Activated CD4-positive, alpha-beta memory T cell treated with anti-CD3 and anti-CD28 coated beads for 36 hours (primary cell): ENCODE results near the gene UPF2. TPM values are rescaled to one million over a fixed set of nuclear protein-coding genes. Genes with fewer than 3 reads are reported as not detected.

Source experiments
- CTCF ChIA-PET: fragments of 350-600 bp; sonication (Branson Sonifier 250); formaldehyde crosslinking; loops from one replicate; lab custom pipeline; 2021; ENCODE audit warnings: antibody characterized with exemption, inconsistent platforms; lab: Charles Lee
- POLR2A ChIA-PET: fragments of 350-600 bp; sonication (Branson Sonifier 250); formaldehyde crosslinking; loops from one replicate; lab custom pipeline; 2021; ENCODE audit warnings: antibody characterized with exemption; lab: Charles Lee
- DNase-seq: peaks from one replicate; pipeline ENCODE4 v3.0.0-alpha.2; 2020
- H3K27ac Mint-ChIP-seq: one replicate; pipeline ENCODE4 v1.8.0; 2021; ENCODE audit warnings: mixed read lengths
- H3K27me3 Mint-ChIP-seq: one replicate; pipeline ENCODE4 v1.8.0; 2021; ENCODE audit warnings: mixed read lengths
- H3K36me3 Mint-ChIP-seq: one replicate; pipeline ENCODE4 v1.8.0; 2021; ENCODE audit warnings: mixed read lengths
- H3K4me1 Mint-ChIP-seq: one replicate; pipeline ENCODE4 v1.8.0; 2021; ENCODE audit warnings: low read depth, mixed read lengths
- H3K4me3 Mint-ChIP-seq: one replicate; pipeline ENCODE4 v1.8.0; 2021; ENCODE audit warnings: mild to moderate bottlenecking, mixed read lengths
- H3K9me3 Mint-ChIP-seq: one replicate; pipeline ENCODE4 v1.8.0; 2021; ENCODE audit warnings: mixed read lengths
- intact Hi-C: fragments of 100-400 bp; cut with micrococcal nuclease; formaldehyde crosslinking; loops from one replicate; pipeline ENCODE4 v1.15.1; 2023
- total RNA-seq, 2 experiments: library from RNA; stranded (reverse); gene quantifications; one replicate each; pipeline ENCODE4 v1.2.3, GENCODE V29; 2021

UPF2 gene
- total RNA-seq, 2 experiments from 2014 or later = 29.5 to 32.0 TPM

DNA sequence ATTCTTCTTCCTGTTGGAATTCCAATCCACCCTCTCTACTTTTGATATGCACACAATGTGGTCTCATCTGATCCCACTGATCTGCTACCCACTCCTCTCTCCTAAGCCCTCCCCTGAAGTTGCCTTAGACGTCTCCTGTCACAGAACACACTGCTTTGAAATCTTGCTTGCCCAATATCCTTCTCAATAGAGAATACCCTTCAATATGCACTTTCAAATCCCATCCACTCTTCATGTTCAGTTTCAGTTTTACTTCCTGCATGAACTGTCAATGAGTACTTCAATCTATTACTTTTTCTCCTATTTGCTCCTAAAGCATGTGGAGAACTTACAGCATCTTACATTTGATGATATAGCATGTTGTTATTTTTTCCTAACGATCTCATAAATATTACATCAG, 93.5 kb downstream of the UPF2 start:
- H3K9me3 Mint-ChIP-seq = no peaks in the 10 kb centered on the region
- ChIA-PET POLR2A (no interaction called here), CTCF (no interaction called here)
- no peak overlapping the region for H3K4me3 Mint-ChIP-seq
- H3K27me3 Mint-ChIP-seq = no peaks in the 10 kb centered on the region
- peaks cover 26% of the 10 kb centered on the region for H3K36me3 Mint-ChIP-seq
- DNase-seq = no peak
- H3K4me1 Mint-ChIP-seq = peaks cover 4% of the 10 kb centered on the region
- H3K27ac Mint-ChIP-seq = no peak overlapping the region
- intact Hi-C loops = no loop called here

DNA sequence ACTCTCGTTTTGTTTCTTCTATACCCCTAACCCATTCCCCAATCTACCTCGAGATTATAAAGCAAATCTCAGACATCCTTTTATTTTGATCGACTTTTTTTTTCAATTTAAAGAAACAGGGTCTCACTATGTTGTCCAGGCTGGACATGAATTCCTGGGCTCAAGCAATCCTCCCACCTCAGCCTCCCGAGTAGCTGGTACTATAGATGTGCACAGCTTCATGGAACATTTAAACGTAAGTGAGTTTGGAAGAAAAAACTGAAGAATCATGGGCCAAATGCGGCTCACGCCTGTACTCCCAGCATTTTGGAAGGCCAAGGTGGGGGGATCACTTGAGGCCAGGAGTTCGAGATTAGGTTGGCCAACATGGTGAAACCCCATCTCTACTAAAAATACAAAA, 96.0 kb downstream of the UPF2 start:
- Mint-ChIP-seq H3K4me1 (peaks cover 4% of the 10 kb centered on the region), H3K27me3 (no peaks in the 10 kb centered on the region), H3K4me3 (no peak overlapping the region), H3K36me3 (peaks cover 33% of the 10 kb centered on the region), H3K27ac (no peak overlapping the region), H3K9me3 (no peaks in the 10 kb centered on the region)
- CTCF ChIA-PET = no interaction called here
- intact Hi-C loops = no loop called here
- POLR2A ChIA-PET = no interaction called here
- no peak for DNase-seq

DNA sequence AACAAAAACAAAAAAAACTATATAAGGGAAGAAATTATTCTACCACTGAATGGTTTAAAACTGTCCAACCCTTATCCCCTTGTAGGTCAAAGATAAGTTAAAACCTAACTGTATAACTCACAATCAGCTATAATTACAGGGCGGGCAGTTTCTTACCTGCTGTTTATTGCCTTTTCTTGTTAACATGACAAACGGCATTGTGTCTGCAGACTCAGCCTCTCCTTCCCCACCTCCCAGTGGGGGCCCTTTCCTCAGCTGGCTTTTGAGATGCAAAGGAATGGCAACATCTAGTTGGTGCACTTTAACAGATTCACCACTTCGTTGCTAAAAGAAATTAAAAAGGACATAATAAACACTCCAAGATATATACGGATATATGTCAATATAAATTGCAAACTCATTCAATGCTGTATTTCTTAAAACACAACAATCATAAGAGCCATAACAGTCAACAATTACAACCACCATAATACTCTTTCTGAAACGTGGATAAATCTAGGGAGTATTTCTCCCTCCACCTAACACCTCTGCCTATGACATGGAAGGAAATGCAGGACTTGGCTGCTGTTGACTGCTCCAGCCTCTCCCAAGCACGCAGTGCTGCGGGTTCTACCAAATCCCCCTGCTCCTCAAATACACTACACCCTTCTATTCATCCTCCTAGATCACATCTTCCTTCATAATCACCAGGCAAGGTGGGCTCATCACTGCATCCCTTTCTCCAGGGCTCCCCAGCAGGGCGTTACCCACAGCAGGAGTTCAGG, 106.0 kb downstream of the UPF2 start:
- DNase-seq = no peak
- ChIA-PET CTCF (interaction anchor here (0.8 to 1.1 kb wide), 2 partner anchors 49 to 138 kb away, joined by 3 read pairs; no protein-coding TSS in a partner anchor), POLR2A (no interaction called here)
- Mint-ChIP-seq H3K27me3 (no peaks in the 10 kb centered on the region), H3K27ac (no peak overlapping the region), H3K36me3 (peaks cover 7% of the 10 kb centered on the region), H3K4me3 (no peak overlapping the region), H3K9me3 (no peaks in the 10 kb centered on the region), H3K4me1 (no peaks in the 10 kb centered on the region)
- intact Hi-C loops = no loop called here

DNA sequence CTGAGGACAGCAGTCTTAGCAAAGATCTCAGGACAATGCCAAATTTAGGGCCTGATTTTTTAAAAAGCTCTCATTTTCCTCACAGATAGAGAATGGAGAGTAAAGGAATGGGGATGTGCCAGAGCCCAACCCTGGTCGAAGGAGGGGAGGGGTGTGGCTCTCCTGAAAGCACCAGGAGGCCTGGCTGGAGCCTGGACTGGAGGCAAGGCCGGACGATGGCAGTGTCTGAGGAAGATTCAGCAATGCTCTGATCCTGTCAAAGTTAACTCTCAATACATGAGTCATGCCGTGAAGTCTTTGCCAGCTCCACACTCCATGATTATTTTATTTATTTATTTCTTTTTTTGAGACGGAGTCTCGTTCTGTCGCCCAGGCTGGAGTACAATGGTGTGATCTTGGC, 108.3 kb downstream of the UPF2 start:
- no peak overlapping the region for H3K4me3 Mint-ChIP-seq
- no peak for DNase-seq
- H3K9me3 Mint-ChIP-seq = no peaks in the 10 kb centered on the region
- H3K27ac Mint-ChIP-seq = no peak overlapping the region
- H3K36me3 Mint-ChIP-seq = peaks cover 22% of the 10 kb centered on the region
- CTCF ChIA-PET = no interaction called here
- POLR2A ChIA-PET = no interaction called here
- intact Hi-C loops = no loop called here
- no peaks in the 10 kb centered on the region for H3K27me3 Mint-ChIP-seq
- no peaks in the 10 kb centered on the region for H3K4me1 Mint-ChIP-seq

DNA sequence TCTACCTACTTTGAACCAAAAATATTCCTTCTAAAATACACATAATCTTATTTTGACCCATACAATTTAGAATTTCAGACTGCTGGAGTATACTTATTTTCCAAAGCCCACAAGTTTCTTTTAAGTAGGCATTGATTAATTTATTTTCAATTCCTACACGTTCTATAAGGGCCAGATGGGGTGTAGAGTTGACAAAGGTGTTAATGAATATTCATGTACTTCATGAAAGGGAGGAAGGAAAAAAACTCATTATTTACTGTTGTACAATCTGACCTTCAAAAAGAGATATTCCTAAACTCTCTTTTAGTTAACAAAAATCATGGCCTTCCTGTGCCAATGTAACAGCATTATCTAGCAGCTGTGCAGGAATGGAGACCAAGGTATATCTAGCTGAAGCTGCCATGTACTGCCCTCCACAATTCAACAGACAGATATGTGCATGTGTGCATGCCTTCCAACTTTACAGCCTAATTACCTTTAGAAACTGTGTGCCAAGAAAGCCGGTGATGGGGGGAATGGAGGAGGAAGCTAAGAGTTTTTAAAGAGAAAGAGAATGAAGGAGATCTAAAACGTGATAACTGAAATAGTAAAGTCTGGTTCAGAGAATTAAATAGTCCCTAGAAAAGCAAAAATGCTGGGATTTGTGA, 108.9 kb downstream of the UPF2 start:
- ChIA-PET CTCF (no interaction called here), POLR2A (no interaction called here)
- intact Hi-C loops = no loop called here
- Mint-ChIP-seq H3K27me3 (no peaks in the 10 kb centered on the region), H3K9me3 (no peaks in the 10 kb centered on the region), H3K36me3 (peaks cover 27% of the 10 kb centered on the region), H3K4me3 (no peak overlapping the region), H3K27ac (no peak overlapping the region), H3K4me1 (no peaks in the 10 kb centered on the region)
- no peak for DNase-seq

DNA sequence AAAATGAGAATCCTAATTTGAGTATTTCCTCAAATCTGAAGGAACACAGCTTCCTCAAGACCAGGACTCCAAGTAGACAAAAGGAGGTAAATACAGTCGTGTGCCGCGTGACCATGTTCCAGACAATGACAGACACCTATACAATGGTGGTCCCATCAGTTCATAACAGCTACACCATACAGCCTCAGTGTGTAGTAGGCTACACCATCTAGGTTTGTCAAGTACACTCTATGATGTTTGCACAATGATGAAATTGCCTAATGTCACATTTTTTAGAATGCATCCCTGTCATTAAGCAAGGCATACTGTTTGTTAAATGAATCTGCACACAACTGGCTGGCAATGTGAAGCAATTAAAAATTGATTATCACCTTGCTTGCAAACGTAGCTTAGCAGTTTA, 111.6 kb downstream of the UPF2 start:
- POLR2A ChIA-PET = no interaction called here

DNA sequence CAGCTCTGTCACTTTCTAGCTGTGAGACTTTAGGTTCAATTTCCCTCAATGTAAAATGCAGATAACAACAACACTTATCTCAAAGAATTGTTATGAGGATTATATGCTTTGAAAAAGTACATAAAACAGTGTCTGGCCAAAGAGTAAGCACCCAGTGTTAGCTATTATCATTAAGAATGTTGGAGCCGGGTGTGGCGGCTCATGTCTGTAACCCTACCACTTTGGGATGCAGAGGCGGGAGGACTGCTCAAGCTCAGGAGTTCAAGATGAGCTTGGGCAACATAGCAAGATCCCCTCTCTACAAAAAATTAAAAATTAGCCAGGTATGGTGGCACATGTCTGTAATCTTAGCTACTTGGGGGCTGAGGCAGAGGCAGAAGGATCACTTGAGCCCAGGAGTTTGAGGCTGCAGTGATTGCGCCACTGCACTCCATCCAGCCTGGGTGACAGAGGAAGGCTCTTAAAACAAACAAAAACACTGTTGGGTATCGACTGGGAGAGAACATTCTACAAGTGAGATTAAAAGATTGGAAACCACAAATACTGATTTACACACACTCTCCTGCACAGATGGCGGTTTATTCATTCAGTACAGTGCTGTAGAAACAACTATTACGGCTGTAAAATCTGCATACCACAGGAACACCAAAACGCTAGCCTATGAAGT, 112.2 kb downstream of the UPF2 start:
- ChIA-PET CTCF (interaction anchor here (0.7 kb wide), 1 partner anchor 95 kb away, joined by 3 read pairs; no protein-coding TSS in a partner anchor), POLR2A (no interaction called here)
- no peak overlapping the region for H3K4me3 Mint-ChIP-seq
- no peaks in the 10 kb centered on the region for H3K4me1 Mint-ChIP-seq
- H3K36me3 Mint-ChIP-seq = peaks cover 42% of the 10 kb centered on the region
- no peaks in the 10 kb centered on the region for H3K27me3 Mint-ChIP-seq
- intact Hi-C loops = no loop called here
- no peak for DNase-seq
- no peak overlapping the region for H3K27ac Mint-ChIP-seq
- no peaks in the 10 kb centered on the region for H3K9me3 Mint-ChIP-seq

More for the DNA sequence above, 111.6 kb downstream of the UPF2 start:
- Mint-ChIP-seq H3K27me3 (no peaks in the 10 kb centered on the region), H3K4me3 (no peak overlapping the region), H3K9me3 (no peaks in the 10 kb centered on the region), H3K27ac (no peak overlapping the region), H3K4me1 (no peaks in the 10 kb centered on the region), H3K36me3 (peaks cover 42% of the 10 kb centered on the region)
- no peak for DNase-seq
- intact Hi-C loops = no loop called here
- CTCF ChIA-PET = no interaction called here

DNA sequence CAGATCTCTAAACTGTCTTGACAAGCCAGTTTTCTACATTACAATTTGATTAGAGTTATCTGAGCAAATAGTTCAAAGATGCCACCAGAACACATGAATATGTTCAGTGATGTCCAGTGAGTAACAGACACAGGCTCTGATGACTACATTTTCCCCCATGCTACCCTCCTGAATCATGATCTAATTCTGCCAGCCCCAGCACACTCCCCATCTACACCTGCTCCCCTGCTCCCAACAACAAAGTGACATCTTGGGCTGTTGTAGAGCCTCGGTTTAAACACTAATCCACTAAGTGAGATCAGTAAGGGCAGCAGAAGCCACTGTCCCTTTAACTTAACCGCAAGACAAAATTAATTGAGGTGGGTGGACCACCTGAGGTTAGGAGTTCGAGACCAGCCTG, 114.9 kb downstream of the UPF2 start:
- H3K4me3 Mint-ChIP-seq = no peak overlapping the region
- ChIA-PET CTCF (interaction anchor here (1.0 kb wide), 1 partner anchor 58 kb away, joined by 3 read pairs; no protein-coding TSS in a partner anchor), POLR2A (no interaction called here)
- H3K27me3 Mint-ChIP-seq = no peaks in the 10 kb centered on the region
- H3K4me1 Mint-ChIP-seq = no peaks in the 10 kb centered on the region
- H3K36me3 Mint-ChIP-seq = peaks cover 44% of the 10 kb centered on the region
- no peak for DNase-seq
- no peaks in the 10 kb centered on the region for H3K9me3 Mint-ChIP-seq
- H3K27ac Mint-ChIP-seq = peak overlapping the region; percentile 15
- intact Hi-C loops = no loop called here

DNA sequence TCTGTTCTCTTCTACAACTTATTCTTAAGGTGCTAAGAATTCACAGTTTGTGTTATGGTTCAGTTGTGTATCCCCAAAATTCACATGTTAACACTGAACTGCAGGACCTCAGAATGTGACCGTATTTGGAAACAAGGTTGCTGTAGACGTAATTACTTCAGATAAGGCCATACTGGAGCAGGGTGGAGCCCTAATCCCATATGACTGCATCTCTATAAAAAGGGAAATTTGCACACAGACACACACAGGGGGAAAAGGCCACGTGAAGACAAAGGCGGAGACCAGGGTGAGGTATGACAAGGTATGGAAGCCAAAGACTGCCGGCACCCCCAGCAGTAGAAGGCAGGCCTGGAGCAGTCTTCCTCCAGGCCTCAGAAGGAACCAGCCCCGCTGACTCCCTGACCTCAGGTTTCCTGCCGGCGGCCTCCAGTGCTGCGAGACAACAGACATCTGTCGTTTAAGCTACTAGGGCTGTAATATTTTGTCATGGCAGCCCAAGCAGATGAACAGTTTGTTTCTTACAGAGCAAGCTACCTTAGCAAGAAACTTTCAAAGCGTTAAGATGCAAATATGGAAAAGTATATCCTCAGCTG, 120.7 kb downstream of the UPF2 start:
- Mint-ChIP-seq H3K9me3 (no peaks in the 10 kb centered on the region), H3K27ac (no peak overlapping the region), H3K4me1 (no peaks in the 10 kb centered on the region), H3K36me3 (peaks cover 30% of the 10 kb centered on the region), H3K4me3 (no peak overlapping the region), H3K27me3 (no peaks in the 10 kb centered on the region)
- POLR2A ChIA-PET = no interaction called here
- no peak for DNase-seq
- intact Hi-C loops = no loop called here
- CTCF ChIA-PET = no interaction called here

DNA sequence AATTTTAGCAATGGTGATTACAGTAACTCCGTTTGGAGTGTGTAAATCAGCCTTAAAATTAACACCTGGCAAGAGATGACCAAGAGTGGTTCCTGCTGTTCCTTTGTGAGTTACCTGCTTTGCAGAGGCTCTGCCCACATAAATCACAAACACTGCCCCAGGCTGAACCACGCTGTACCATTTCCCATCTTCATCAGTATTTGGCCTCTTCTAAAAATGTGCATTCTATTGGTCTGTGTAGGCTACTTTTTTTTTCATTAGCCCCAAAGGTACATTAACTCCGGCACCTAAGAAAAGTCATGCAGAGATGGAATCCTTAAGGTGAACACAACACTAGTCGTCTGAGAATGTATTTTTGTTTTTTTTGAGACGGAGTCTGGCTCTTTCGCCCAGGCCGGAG, 123.3 kb downstream of the UPF2 start:
- no peaks in the 10 kb centered on the region for H3K27me3 Mint-ChIP-seq
- H3K4me1 Mint-ChIP-seq = no peaks in the 10 kb centered on the region
- H3K36me3 Mint-ChIP-seq = peaks cover 14% of the 10 kb centered on the region
- ChIA-PET POLR2A (no interaction called here), CTCF (no interaction called here)
- H3K4me3 Mint-ChIP-seq = no peak overlapping the region
- no peak overlapping the region for H3K27ac Mint-ChIP-seq
- no peaks in the 10 kb centered on the region for H3K9me3 Mint-ChIP-seq
- DNase-seq = no peak
- intact Hi-C loops = no loop called here

DNA sequence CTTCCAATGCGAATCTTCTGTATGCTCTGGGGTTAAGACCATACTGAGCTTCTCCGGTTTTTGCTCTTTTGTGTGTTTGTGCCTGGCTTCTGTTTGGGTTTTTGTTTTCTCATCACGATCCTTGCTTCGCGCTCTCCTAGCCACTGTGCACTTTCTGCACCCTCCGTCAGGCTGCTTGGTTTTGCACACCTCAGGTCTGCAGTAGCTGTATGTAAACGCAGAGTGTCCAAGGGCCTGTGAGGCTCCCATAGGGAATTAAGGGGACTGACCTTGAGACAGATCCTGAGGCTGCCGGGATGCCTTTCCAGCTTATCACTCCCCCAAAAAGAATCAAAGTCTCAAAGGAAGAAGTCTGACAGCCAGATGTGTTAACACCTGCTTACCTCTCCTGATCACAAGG, 124.2 kb downstream of the UPF2 start:
- no peak for DNase-seq
- Mint-ChIP-seq H3K27me3 (no peaks in the 10 kb centered on the region), H3K4me1 (no peaks in the 10 kb centered on the region), H3K9me3 (no peaks in the 10 kb centered on the region), H3K36me3 (peaks cover 14% of the 10 kb centered on the region), H3K4me3 (no peak overlapping the region), H3K27ac (no peak overlapping the region)
- CTCF ChIA-PET = no interaction called here
- POLR2A ChIA-PET = no interaction called here
- intact Hi-C loops = no loop called here

DNA sequence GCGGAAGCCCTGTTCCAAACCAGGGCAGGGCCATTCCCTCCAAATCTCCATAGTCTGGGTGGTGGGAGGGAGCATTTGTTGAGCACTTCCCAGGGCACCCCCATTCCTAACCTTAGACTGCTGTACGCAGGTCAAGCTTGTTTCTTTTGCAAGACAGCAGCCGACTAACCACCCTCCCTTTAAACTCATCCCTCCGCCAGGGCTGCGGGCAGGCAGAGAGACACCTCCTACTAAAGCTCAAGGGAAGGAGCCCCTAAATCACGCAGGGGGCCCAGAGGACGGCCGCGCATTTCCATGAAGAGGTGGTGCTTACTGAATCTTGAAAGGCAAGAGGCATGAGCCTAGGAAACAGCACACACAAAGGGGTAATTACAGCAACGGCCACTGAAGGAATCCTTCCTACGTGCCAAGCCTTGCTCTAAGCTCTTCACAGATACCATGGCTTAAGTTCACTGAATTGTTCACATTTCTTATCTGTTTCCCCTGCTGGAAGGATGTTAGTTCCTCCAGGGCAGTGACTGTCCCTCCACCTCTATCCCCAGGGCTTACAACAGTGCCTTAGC, 129.4 kb downstream of the UPF2 start:
- ChIA-PET POLR2A (no interaction called here), CTCF (no interaction called here)
- intact Hi-C loops = no loop called here
- Mint-ChIP-seq H3K4me1 (no peaks in the 10 kb centered on the region), H3K36me3 (no peaks in the 10 kb centered on the region), H3K9me3 (no peaks in the 10 kb centered on the region), H3K27me3 (peaks cover 2% of the 10 kb centered on the region), H3K4me3 (no peak overlapping the region), H3K27ac (no peak overlapping the region)
- no peak for DNase-seq
